Fibroblast of lung (primary cell): Measurements from ENCODE around the gene OR2S2.
"Not testable (repeated sequence)": the region's sequence is repeated elsewhere in the genome, so short reads cannot be mapped to it uniquely, and the experiment has no call there.

ENCODE experiments used
- CTCF ChIP-seq, 2 donors: IDR thresholded peaks in 1 of 2; conservative IDR thresholded peaks in 1 of 2; 1 replicate in 1 of 2; 2 replicates in 1 of 2; pipeline ENCODE4 v1.5.1; 2011 to 2012; ENCODE audit warnings: low read length in 2 of 2, control low read depth in 1 of 2, inconsistent platforms in 1 of 2, low read depth in 1 of 2, mild to moderate bottlenecking in 1 of 2
- EZH2 ChIP-seq: IDR thresholded peaks from 2 replicates; pipeline ENCODE4 v1.5.1; 2012; ENCODE audit warnings: low read length, control low read depth, mild to moderate bottlenecking; ENCODE audit errors: missing control alignments

- not testable (repeated sequence) for TF ChIP-seq CTCF (conservative IDR thresholded peaks at IDR 0.05 in 1 of 2, IDR thresholded peaks at IDR 0.05 in 1 of 2; ENCODE audit: low read depth in 1 of 2, low read length in 2 of 2); EZH2
Measured at GRCh38 chr9:35993136-35993535, 35.2 kb upstream of the OR2S2 start.
